OCI-LY7 (cell line): ENCODE data around the gene NBEA. TPM values are rescaled to one million over a fixed set of nuclear protein-coding genes. Genes with fewer than 3 reads are reported as not detected.

ENCODE experiments used
- BruUV-seq: library from RNA; stranded (reverse); fragments of 400-500 nt; replicated peaks from 2 replicates; lab custom pipeline; 2021; lab: Mats Ljungman, UMichigan
- CTCF ChIA-PET: fragments of 300-600 bp; sonication (Branson Sonifier 250); formaldehyde crosslinking; loops from one replicate; lab custom pipeline; 2022; ENCODE audit warnings: antibody characterized with exemption; ENCODE audit not compliant: unreplicated experiment; lab: Charles Lee
- POLR2A ChIA-PET: fragments of 300-600 bp; sonication (Branson Sonifier 250); formaldehyde crosslinking; loops from one replicate; lab custom pipeline; 2022; ENCODE audit warnings: antibody characterized with exemption; lab: Charles Lee
- DNase-seq: peaks from one replicate; pipeline ENCODE4 v3.0.0-alpha.2; 2015; ENCODE audit warnings: low spot score
- H2AFZ ChIP-seq: fragments of 200-600 bp; sonication (generic), shearing (Covaris generic); 2 replicates; pipeline ENCODE4 v1.6.1; 2014; ENCODE audit warnings: mild to moderate bottlenecking, antibody characterized with exemption, low read length, moderate library complexity
- H3K27ac ChIP-seq: fragments of 200-600 bp; sonication (generic); 2 replicates; pipeline ENCODE4 v1.5.1; 2014; ENCODE audit warnings: mixed run types, low read depth, mild to moderate bottlenecking, moderate library complexity, low read length, inconsistent platforms; ENCODE audit not compliant: poor library complexity, severe bottlenecking
- H3K36me3 ChIP-seq: fragments of 200-600 bp; sonication (generic); 2 replicates; pipeline ENCODE4 v1.6.1; 2014; ENCODE audit warnings: mild to moderate bottlenecking, antibody characterized with exemption, low read length, moderate library complexity, mixed read lengths; ENCODE audit not compliant: insufficient read depth
- H3K4me1 ChIP-seq: fragments of 200-600 bp; sonication (generic); 2 replicates; pipeline ENCODE4 v1.5.1; 2014; ENCODE audit warnings: mild to moderate bottlenecking, low read length; ENCODE audit not compliant: insufficient read depth, poor library complexity, severe bottlenecking
- H3K4me2 ChIP-seq: fragments of 200-600 bp; sonication (generic); 2 replicates; pipeline ENCODE4 v1.6.1; 2014; ENCODE audit warnings: mild to moderate bottlenecking, low read length
- H3K4me3 ChIP-seq: fragments of 200-600 bp; sonication (generic); 2 replicates; pipeline ENCODE4 v1.5.1; 2014; ENCODE audit warnings: mild to moderate bottlenecking, low read depth, low read length; ENCODE audit not compliant: poor library complexity, severe bottlenecking
- H3K79me2 ChIP-seq: fragments of 200-600 bp; sonication (generic); 2 replicates; pipeline ENCODE4 v1.6.1; 2016; ENCODE audit warnings: low read depth, mild to moderate bottlenecking, low read length, moderate library complexity, mixed read lengths; ENCODE audit not compliant: insufficient read depth
- H3K9me2 ChIP-seq: fragments of 200-600 bp; sonication (generic); 2 replicates; pipeline ENCODE4 v1.6.1; 2016; ENCODE audit warnings: mild to moderate bottlenecking, low read length, mixed read lengths; ENCODE audit not compliant: insufficient read depth
- H3K9me3 ChIP-seq: fragments of 200-600 bp; sonication (generic); 2 replicates; pipeline ENCODE4 v1.6.1; 2014; ENCODE audit warnings: mild to moderate bottlenecking, mixed run types, low read length, mixed read lengths
- H4K20me1 ChIP-seq: fragments of 200-600 bp; sonication (generic); 2 replicates; pipeline ENCODE4 v1.6.1; 2014; ENCODE audit warnings: mild to moderate bottlenecking, antibody characterized with exemption, low read length, moderate library complexity, mixed read lengths; ENCODE audit not compliant: insufficient read depth
- EZH2phosphoT487 ChIP-seq: fragments of 200-600 bp; sonication (generic); IDR thresholded peaks from 2 replicates; pipeline ENCODE4 v1.6.1; 2018; ENCODE audit warnings: low read depth, borderline replicate concordance, mild to moderate bottlenecking, mixed run types, antibody characterized with exemption, low read length, moderate library complexity, mixed read lengths
- intact Hi-C: fragments of 100-400 bp; cut with micrococcal nuclease; formaldehyde crosslinking; loops from one replicate; pipeline ENCODE4 v1.10.0; 2022; ENCODE audit not compliant: unreplicated experiment
- total RNA-seq, 2 experiments: library from RNA; depleted of rRNA in 1 of 2; stranded (reverse); fragments of >200 nt in 1 of 2; shearing (Covaris generic) in 1 of 2; gene quantifications; 2 replicates each; pipeline ENCODE4 v1.2.3, GENCODE V29; 2014 to 2022
- TF ChIP-seq, protein P1 (sequence below): fragments of 200-600 bp; sonication (generic); conservative IDR thresholded peaks from 2 replicates; pipeline ENCODE4 v1.5.1; 2014; ENCODE audit warnings: mild to moderate bottlenecking, antibody characterized with exemption, low read length, moderate library complexity, mixed read lengths

NBEA gene
- total RNA-seq, 2 experiments from 2014 or later, result 3.6 to 11.0 TPM

DNA sequence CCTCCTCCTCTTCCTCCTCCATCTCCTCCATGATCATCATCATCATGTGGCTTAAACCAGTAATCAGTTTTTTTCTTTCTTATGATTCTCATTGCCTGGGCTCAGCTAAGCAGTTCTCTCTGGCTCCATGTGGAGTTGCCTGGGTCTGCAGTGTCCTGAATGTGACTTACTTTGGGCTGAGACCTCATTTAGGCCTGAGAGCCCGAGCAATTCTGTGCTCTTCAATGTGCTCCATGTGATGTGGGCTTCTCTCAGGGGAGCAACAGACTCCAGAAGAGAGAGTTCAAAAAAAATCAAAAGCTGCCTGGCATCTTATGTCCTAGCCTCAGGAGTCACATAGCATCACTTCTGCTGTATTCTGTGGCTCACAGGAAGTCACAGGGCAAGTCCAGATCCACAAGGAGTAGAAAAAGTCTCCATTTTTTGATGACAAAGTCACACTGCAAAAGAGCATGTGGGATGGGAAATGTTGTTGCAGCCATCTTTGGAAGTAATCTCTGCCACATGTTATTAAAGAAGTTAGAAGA, 405.7 kb downstream of the NBEA start:
- TF ChIP-seq, protein P1, sequence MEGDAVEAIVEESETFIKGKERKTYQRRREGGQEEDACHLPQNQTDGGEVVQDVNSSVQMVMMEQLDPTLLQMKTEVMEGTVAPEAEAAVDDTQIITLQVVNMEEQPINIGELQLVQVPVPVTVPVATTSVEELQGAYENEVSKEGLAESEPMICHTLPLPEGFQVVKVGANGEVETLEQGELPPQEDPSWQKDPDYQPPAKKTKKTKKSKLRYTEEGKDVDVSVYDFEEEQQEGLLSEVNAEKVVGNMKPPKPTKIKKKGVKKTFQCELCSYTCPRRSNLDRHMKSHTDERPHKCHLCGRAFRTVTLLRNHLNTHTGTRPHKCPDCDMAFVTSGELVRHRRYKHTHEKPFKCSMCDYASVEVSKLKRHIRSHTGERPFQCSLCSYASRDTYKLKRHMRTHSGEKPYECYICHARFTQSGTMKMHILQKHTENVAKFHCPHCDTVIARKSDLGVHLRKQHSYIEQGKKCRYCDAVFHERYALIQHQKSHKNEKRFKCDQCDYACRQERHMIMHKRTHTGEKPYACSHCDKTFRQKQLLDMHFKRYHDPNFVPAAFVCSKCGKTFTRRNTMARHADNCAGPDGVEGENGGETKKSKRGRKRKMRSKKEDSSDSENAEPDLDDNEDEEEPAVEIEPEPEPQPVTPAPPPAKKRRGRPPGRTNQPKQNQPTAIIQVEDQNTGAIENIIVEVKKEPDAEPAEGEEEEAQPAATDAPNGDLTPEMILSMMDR, result no peak
- TF ChIP-seq EZH2phosphoT487, result no peak

DNA sequence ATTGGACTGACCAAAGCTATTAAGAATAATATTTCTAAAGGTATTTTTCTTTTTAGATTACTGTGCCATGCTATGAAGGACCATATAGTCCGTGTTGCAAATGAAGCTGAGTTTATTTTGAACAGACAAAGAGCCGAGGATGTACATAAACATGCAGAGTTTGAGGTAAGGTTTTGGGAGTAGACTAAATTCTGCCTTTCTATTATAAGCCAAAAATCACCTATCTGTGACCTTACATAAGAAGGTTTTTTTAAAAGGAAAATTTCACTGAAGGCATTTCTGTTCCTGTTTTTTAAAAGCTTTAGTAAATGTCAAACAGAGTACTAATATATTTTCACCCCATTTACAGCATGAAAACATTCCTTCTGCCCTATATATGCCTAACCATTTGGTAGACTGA, 407.0 kb downstream of the NBEA start:
- Histone ChIP-seq H3K4me2 (no peak overlapping the region), H4K20me1 (no peaks in the 10 kb centered on the region; the same call in 1 of the 2 replicates), H3K79me2 (no peaks in the 10 kb centered on the region), H2AFZ (no peak overlapping the region), H3K27ac (no peak overlapping the region), H3K9me3 (no peaks in the 10 kb centered on the region), H3K9me2 (no peaks in the 10 kb centered on the region), H3K36me3 (no peaks in the 10 kb centered on the region), H3K4me1 (no peaks in the 10 kb centered on the region), H3K4me3 (no peak overlapping the region)
- ChIA-PET POLR2A (interaction anchor here (0.6 to 0.8 kb wide), 2 partner anchors 38 to 182 kb away, joined by 3 read pairs; no protein-coding TSS in a partner anchor), CTCF (no interaction called here)
- no TSS peak for BruUV-seq
- intact Hi-C loops, result no loop called here
- TF ChIP-seq EZH2phosphoT487, result no peak
- TF ChIP-seq, protein P1, result no peak
- no peak for DNase-seq

More for the DNA sequence above, 405.7 kb downstream of the NBEA start:
- Histone ChIP-seq H3K79me2 (no peaks in the 10 kb centered on the region), H4K20me1 (no peaks in the 10 kb centered on the region), H3K9me3 (no peaks in the 10 kb centered on the region), H3K9me2 (no peaks in the 10 kb centered on the region), H3K4me2 (no peak overlapping the region), H3K27ac (no peak overlapping the region), H3K4me3 (no peak overlapping the region), H3K4me1 (no peaks in the 10 kb centered on the region), H2AFZ (no peak overlapping the region), H3K36me3 (no peaks in the 10 kb centered on the region)
- DNase-seq, result no peak
- BruUV-seq, result no TSS peak
- ChIA-PET POLR2A (no interaction called here), CTCF (no interaction called here)
- intact Hi-C loops, result no loop called here

DNA sequence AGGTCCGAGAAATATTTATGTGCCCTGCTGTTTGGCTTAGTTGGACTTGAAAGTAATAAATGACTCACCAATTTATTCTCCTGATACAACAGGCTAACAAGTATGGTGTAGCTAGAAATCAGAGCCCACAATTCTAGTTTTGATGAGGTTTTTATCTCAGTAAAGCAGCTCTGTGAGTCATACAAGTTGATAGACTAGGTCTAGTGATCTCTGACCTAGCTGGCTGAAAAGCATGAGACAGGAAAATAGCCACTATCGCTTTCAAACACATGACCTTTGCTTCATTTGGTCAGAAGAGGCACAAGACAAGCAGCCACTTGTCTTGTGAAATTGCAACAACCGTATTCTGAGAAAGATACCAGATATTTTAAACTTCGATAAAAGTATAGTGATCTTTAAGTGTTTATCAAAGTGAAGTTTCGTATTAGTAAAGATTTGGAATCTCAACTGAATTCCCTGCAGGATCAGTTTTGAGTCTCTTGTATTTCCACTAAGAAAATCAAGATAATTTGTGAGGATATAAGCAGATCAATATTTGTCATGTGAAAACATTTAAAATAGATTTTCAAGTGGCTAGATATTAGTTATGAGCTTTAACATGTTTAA, 407.7 kb downstream of the NBEA start:
- no peak for TF ChIP-seq EZH2phosphoT487
- TF ChIP-seq, protein P1, result no peak
- no TSS peak for BruUV-seq
- Histone ChIP-seq H3K36me3 (no peaks in the 10 kb centered on the region), H3K27ac (no peak overlapping the region), H3K4me2 (no peak overlapping the region), H3K4me1 (no peaks in the 10 kb centered on the region), H3K4me3 (no peak overlapping the region), H3K9me2 (no peaks in the 10 kb centered on the region), H3K9me3 (no peaks in the 10 kb centered on the region), H4K20me1 (no peaks in the 10 kb centered on the region; the same call in 1 of the 2 replicates), H2AFZ (no peak overlapping the region), H3K79me2 (no peaks in the 10 kb centered on the region)
- POLR2A ChIA-PET, result interaction anchor here (0.8 kb wide), 1 partner anchor 37 kb away, joined by 3 read pairs; no protein-coding TSS in a partner anchor
- no peak for DNase-seq
- intact Hi-C loops, result no loop called here
- CTCF ChIA-PET, result no interaction called here
